ENCODE results near the gene CHRND.
"Not testable (repeated sequence)": the region's sequence is repeated elsewhere in the genome, so short reads cannot be mapped to it uniquely, and the experiment has no call there.

CHRND gene

GRCh38 chr2:232528746-232529460, 2.9 kb downstream of the CHRND start:
- peak; percentile 31 to 68 (median 64) for DNase-seq

- DNase-seq: no peak
These were observed 4.0 kb downstream of the CHRND start for GRCh38 chr2:232529806-232530547.

GRCh38 chr2:232530626-232531260, 4.8 kb downstream of the CHRND start:
- no peak for DNase-seq

GRCh38 chr2:232532419-232532818, 6.5 kb downstream of the CHRND start:
- DNase-seq: no peak

GRCh38 chr2:232532821-232533220, 6.9 kb downstream of the CHRND start:
- not testable (repeated sequence) for DNase-seq

- DNase-seq: no peak
These were observed 8.2 kb downstream of the CHRND start for GRCh38 chr2:232533944-232534710.

- DNase-seq: no peak
These were observed 9.1 kb downstream of the CHRND start for GRCh38 chr2:232534940-232535651.

GRCh38 chr2:232535761-232536530, 10.0 kb downstream of the CHRND start:
- peak in 2 of 4 experiments; percentile 12 to 17 for DNase-seq

GRCh38 chr2:232537079-232537478, 11.1 kb downstream of the CHRND start:
- DNase-seq: no peak

- DNase-seq: no peak
These were observed 11.5 kb downstream of the CHRND start for GRCh38 chr2:232537499-232537898.

GRCh38 chr2:232538671-232539070, 12.7 kb downstream of the CHRND start:
- DNase-seq: peak; percentile 63 to 87 (median 84)

GRCh38 chr2:232539298-232540231, 13.6 kb downstream of the CHRND start, which contains the start of gene CHRNG:
CHRNG (plus strand) TSS chr2:232539692; CDS start chr2:232539748, 56 bp downstream.
- no peak for DNase-seq

- no peak for DNase-seq
These were observed 14.6 kb downstream of the CHRND start for GRCh38 chr2:232540441-232541041.

- peak; percentile 17 to 56 (median 35) for DNase-seq
These were observed 15.4 kb downstream of the CHRND start for GRCh38 chr2:232541195-232541960.

GRCh38 chr2:232541961-232542714, 16.2 kb downstream of the CHRND start:
- no peak for DNase-seq

- DNase-seq: no peak
These were observed 16.9 kb downstream of the CHRND start for GRCh38 chr2:232542715-232543467.

- DNase-seq: no peak
These were observed 17.5 kb downstream of the CHRND start for GRCh38 chr2:232543491-232543890.

All from suppressor macrophage (primary cell).